ENCODE results near the gene CCDC148. TPM values are rescaled to one million over a fixed set of nuclear protein-coding genes. Genes with fewer than 3 reads are reported as not detected.

CCDC148 gene
- polyA plus RNA-seq, 3 donors, result not detected

- TF ChIP-seq CTCF (IDR thresholded peaks at IDR 0.05), result no peak
- DNase-seq, result no peak
- Histone ChIP-seq H3K79me2 (ENCODE audit: insufficient read depth, low read length) (peaks cover 27% of the 10 kb centered on the region), H3K9me3 (replicated peaks in 1 of 2; ENCODE audit: control insufficient read depth in 1 of 2, insufficient read depth in 1 of 2, low read length in 2 of 2) (no peaks in the 10 kb centered on the region), H3K27ac (ENCODE audit: low read depth in 1 of 2, low read length in 2 of 2) (no peak overlapping the region), H3K4me1 (ENCODE audit: control insufficient read depth in 1 of 2, insufficient read depth in 2 of 2, low read length in 2 of 2) (no peaks in the 10 kb centered on the region), H4K20me1 (ENCODE audit: insufficient read depth, low read length) (no peaks in the 10 kb centered on the region), H3K4me2 (replicated peaks; ENCODE audit: extremely low read depth, low read length, poor library complexity, severe bottlenecking) (no peak overlapping the region), H3K36me3 (replicated peaks in 1 of 2; ENCODE audit: control insufficient read depth in 1 of 2, insufficient read depth in 2 of 2, low read length in 2 of 2) (no peaks in the 10 kb centered on the region), H3K9ac (ENCODE audit: insufficient read depth, low read length, poor library complexity, severe bottlenecking) (no peak overlapping the region), H2AFZ (ENCODE audit: insufficient read depth, low read depth, low read length, poor library complexity, severe bottlenecking) (no peak overlapping the region), H3K27me3 (ENCODE audit: control insufficient read depth in 2 of 2, insufficient read depth in 2 of 2, low read length in 2 of 2) (no peaks in the 10 kb centered on the region), H3K4me3 (replicated peaks in 1 of 3; ENCODE audit: low read depth in 2 of 3, low read length in 3 of 3) (no peak overlapping the region)
- Mint-ChIP-seq H3K9me3 (no peaks in the 10 kb centered on the region), H3K36me3 (no peaks in the 10 kb centered on the region), H3K27me3 (ENCODE audit: low read depth in 3 of 3) (no peaks in the 10 kb centered on the region), H3K4me3 (no peak overlapping the region), H3K4me1 (peaks cover 17% of the 10 kb centered on the region), H3K27ac (no peak overlapping the region)
- intact Hi-C loops (cut with micrococcal nuclease), result no loop called here
- no CpG with 5 or more reads among the region's 3 CpGs for WGBS (ENCODE audit: insufficient coverage)
These were observed 29.8 kb upstream of the CCDC148 start for GRCh38 chr2:158486150-158486969.

GRCh38 chr2:158484892-158485556 is 28.5 kb upstream of the CCDC148 start:
- no peaks in the 10 kb centered on the region for H3K4me1 ChIP-seq (ENCODE audit: control insufficient read depth in 1 of 2, insufficient read depth in 2 of 2, low read length in 2 of 2)
- H3K27ac Mint-ChIP-seq, result peak overlapping the region in 1 of 7 donors; percentile 54
- DNase-seq, result no peak
- 100% methylated on average over 5 of the region's 8 CpGs for WGBS (ENCODE audit: insufficient coverage)
- no peak overlapping the region for H3K4me2 ChIP-seq (replicated peaks; ENCODE audit: extremely low read depth, low read length, poor library complexity, severe bottlenecking)
- H3K4me1 Mint-ChIP-seq, result peaks cover 17% of the 10 kb centered on the region
- H3K27me3 Mint-ChIP-seq (ENCODE audit: low read depth in 3 of 3), result no peaks in the 10 kb centered on the region
- no peaks in the 10 kb centered on the region for H3K27me3 ChIP-seq (ENCODE audit: control insufficient read depth in 2 of 2, insufficient read depth in 2 of 2, low read length in 2 of 2)
- peaks cover 0 to 3% of the 10 kb centered on the region in 2 donors for H3K36me3 Mint-ChIP-seq
- no peaks in the 10 kb centered on the region for H3K9me3 ChIP-seq (replicated peaks in 1 of 2; ENCODE audit: control insufficient read depth in 1 of 2, insufficient read depth in 1 of 2, low read length in 2 of 2)
- no peak overlapping the region for H3K4me3 Mint-ChIP-seq
- no peak for TF ChIP-seq CTCF (IDR thresholded peaks at IDR 0.05)
- H3K27ac ChIP-seq (ENCODE audit: low read depth in 1 of 2, low read length in 2 of 2), result no peak overlapping the region
- H3K9ac ChIP-seq (ENCODE audit: insufficient read depth, low read length, poor library complexity, severe bottlenecking), result no peak overlapping the region
- peaks cover 23% of the 10 kb centered on the region for H3K79me2 ChIP-seq (ENCODE audit: insufficient read depth, low read length)
- no peak overlapping the region for H2AFZ ChIP-seq (ENCODE audit: insufficient read depth, low read depth, low read length, poor library complexity, severe bottlenecking)
- H4K20me1 ChIP-seq (ENCODE audit: insufficient read depth, low read length), result no peaks in the 10 kb centered on the region
- no peaks in the 10 kb centered on the region for H3K36me3 ChIP-seq (replicated peaks in 1 of 2; ENCODE audit: control insufficient read depth in 1 of 2, insufficient read depth in 2 of 2, low read length in 2 of 2)
- intact Hi-C loops (cut with micrococcal nuclease), result no loop called here
- H3K4me3 ChIP-seq (replicated peaks in 1 of 3; ENCODE audit: low read depth in 2 of 3, low read length in 3 of 3), result no peak overlapping the region
- H3K9me3 Mint-ChIP-seq, result no peaks in the 10 kb centered on the region
